CD4-positive, alpha-beta T cell treated with Interleukin-17A for 4 hours (primary cell): Measurements from ENCODE around the gene VILL.
A peak's percentile ranks its signal among the peaks of the same experiment; 100 is the strongest.
"Not testable (repeated sequence)": the region's sequence is repeated elsewhere in the genome, so short reads cannot be mapped to it uniquely, and the experiment has no call there.

Source experiments
- DNase-seq: peaks from one replicate; pipeline ENCODE4 v3.0.0-alpha.2; 2020; ENCODE audit warnings: mixed read lengths

VILL gene

GRCh38 chr3:38019658-38020341 is 29.2 kb downstream of the VILL start:
- no peak for DNase-seq

- no peak for DNase-seq
Observed at GRCh38 chr3:38020342-38020726, 29.7 kb downstream of the VILL start.

- DNase-seq: no peak
Observed at GRCh38 chr3:38021196-38021595, 30.6 kb downstream of the VILL start.

GRCh38 chr3:38022301-38022700 is 31.7 kb downstream of the VILL start:
- DNase-seq: no peak

DNA sequence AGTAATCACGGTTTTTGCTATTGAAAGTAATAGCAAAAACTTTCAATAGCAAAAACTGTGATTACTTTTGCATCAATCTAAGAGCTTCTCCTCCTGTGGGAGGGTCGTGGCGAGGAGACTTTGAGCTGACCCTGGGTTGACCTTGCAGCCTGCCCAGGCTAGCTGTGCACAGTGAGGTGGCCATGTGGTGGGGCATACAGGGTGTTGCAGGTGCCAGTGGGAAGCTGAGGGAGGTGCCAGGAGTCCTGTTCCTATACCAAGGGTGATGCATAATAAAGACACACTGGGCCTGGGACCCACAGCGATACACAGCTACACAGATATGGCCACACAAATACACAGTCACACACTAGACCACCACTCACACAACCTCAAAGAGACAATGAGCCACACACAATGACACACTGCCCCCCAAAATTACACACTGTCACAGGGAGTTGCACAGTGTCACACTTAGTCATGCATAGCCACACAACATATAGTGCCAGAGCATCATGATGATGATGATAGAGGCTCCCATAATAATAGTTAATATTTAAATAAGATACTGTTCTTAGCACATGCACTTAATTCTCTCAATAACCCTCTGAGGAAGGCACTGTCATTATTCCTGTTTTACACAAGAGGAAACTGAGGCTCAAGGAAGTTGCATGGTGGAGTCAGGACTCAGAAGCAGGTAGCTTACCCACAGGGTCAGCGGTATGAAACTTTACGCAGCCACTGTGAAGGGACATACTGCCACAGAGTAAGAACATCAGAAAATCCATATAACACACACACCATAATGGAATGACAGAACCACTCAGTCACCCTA is 32.5 kb downstream of the VILL start:
- DNase-seq: no peak

DNA sequence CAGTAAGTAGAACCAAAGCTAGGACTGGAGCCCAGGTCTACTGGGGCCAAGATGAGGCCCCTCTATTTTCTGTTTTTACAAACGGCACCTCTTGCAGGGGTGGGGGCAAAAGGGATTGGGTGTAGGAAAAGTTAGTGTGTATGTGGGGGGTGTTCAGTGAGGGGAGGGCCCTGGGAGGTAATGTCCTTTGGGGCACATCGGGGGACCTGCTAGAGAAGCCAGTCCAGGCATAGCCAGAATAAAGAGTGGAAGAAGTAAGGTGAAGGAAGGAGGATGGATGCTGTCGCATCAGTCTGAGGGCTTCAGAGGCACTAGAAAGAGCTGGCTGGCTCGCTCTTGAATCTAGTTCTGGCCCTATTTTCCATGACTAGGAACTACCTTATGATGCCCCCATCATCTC is 36.3 kb downstream of the VILL start:
- no peak for DNase-seq

DNA sequence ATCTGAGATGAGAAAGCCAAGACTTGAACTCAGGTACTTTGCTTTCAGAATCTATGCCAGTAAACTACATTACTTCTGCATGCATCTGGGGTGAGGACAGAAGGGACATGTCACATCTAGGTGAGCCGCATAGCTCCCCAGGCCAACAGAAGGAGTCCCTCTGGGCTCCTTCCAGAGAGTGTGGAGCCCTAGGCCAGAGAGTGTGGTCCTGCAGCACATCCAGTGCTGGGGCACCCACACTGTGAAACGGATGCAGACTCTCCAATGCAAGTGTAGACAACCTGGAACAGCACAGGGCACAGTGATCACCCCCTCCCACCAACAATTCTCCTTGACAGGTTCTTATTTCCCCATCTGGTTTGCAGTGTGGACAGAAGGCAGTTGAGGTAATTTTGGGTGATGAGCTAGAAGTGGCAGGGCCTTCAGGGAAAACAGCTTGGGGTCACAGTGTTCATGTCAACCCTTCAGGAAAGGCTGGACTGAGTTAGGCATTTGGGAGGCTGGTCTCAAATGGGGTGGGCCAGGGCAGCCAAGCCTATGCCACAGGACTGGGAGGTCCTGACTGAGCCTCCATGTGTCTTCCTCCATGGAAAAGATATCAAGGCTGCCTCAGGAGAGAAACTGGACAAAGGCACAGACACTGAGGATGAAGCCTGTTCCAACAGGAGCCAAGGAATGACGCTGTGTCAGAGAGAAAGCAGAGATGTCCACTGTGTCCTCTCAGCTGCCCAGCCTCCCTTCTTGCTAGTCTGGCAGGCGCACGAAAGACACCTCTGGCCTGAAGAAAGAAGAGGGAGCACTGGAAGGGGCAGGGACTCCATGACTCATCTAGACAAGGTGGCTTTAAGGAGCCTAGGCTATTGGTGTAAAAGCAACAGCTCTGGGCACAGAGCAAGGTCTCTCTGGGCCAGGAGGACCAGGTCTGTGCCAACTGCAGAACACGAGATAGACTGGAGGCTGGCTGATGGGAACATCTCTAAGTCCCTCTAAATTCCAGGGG is 37.2 kb downstream of the VILL start:
- no peak for DNase-seq

GRCh38 chr3:38028621-38029361 is 38.2 kb downstream of the VILL start:
- no peak for DNase-seq

GRCh38 chr3:38029400-38030125 is 39.0 kb downstream of the VILL start, which contains the start of gene PLCD1:
TSS of gene PLCD1 (minus strand) at chr3:38029642. CDS start at chr3:38029539, 103 bp downstream.
- DNase-seq: peak; percentile 61

- no peak for DNase-seq
Observed at GRCh38 chr3:38030126-38031021, 39.8 kb downstream of the VILL start.

DNA sequence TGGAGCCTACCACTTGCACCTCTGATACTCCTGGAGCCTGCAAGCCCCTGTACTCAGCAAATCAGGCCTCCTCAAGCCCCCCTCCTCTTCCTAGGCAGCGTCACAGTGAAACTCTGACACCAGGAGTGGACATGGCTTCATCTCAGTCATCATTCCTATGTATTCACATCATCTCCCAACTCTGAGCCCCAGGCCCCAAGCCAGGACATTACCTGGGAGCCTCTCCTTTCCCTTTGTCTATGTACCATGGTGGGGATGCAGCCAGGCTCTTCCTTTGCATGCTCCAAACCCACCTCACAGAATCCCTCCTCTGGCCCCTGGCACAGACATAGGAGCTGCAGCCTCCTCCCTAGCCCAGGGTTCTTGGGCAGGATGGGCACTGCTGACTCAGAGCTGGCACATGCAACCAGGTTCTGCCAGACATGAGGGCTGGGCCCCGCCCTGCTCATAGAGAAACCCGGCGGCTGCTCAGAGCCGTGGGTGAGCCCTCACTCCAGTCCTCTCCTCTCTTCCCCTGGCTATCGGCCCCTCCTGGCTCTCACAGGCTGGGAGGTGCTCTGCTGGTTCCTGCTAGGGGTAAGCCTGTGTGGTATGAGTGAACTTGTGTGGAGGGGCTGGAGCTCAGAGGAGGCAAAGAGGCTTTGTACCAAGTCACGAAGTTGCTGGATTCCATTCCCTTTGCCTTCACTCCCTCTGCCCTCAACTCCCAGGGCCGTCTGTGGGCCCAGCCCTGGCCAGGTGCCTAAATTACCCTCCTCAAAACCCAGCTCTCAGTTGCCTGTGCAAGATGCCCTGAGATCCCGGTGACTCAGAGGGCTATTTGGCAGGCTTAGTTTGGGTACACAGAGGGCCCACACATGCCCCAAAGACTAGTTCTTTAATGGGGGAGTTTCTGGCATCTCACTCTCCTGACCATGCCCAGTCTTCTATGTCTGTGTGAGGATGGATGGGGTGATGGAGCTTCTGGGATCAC is 40.7 kb downstream of the VILL start:
- DNase-seq: peak; percentile 76

GRCh38 chr3:38032328-38032865 is 41.8 kb downstream of the VILL start:
- no peak for DNase-seq

DNA sequence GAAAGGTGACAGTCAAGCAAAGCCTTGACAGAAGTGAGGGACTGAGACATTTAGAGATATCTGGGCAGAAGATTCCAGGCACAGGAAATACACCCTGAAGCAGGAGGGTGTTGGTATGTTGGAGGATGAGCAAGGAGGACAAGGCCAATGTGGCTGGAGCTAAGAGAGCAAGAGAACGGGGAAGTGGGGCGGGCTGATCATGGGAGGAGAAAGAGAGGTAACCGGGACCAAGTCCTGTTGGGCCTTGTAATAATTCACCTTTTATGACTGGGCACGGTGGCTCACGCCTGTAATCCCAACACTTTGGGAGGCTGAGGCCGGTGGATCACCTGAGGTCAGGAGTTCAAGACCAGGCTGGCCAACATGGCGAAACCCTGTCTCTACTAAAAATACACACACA is 43.0 kb downstream of the VILL start:
- DNase-seq: not testable (repeated sequence)

GRCh38 chr3:38034335-38034734 is 43.7 kb downstream of the VILL start:
- DNase-seq: not testable (repeated sequence)

DNA sequence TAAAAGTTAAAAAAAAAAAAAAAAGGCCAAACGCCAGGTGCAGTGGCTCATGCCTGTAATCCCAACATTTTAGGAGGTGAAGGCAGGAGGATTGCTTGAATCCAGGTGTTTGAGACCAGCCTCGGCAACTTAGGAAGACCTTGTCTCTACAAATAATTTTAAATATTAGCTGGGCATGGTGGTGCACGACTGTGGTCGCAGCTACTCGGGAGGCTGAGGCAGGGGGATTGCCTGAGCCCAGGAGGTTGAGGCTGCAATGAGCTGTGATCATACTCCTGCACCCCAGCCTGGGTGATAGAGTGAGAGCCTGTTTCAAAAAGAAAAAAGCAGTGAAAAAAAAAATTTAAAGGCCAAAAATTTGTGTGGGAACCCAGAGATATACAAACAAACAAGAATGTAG is 45.7 kb downstream of the VILL start:
- no peak for DNase-seq

GRCh38 chr3:38036906-38037305 is 46.3 kb downstream of the VILL start:
- DNase-seq: no peak

GRCh38 chr3:38038447-38038911 is 47.9 kb downstream of the VILL start:
- DNase-seq: peak; percentile 40

GRCh38 chr3:38039101-38039898 is 48.7 kb downstream of the VILL start, which contains the start of gene DLEC1:
TSS of gene DLEC1 (plus strand) at chr3:38039208. CDS start at chr3:38039226, 18 bp downstream.
- DNase-seq: peak; percentile 87
